ENCODE measurements around the gene COL15A1. TPM values are rescaled to one million over a fixed set of nuclear protein-coding genes. Genes with fewer than 3 reads are reported as not detected.

The COL15A1 gene
- total RNA-seq, 1 experiment from 2014 or later: not detected

DNA sequence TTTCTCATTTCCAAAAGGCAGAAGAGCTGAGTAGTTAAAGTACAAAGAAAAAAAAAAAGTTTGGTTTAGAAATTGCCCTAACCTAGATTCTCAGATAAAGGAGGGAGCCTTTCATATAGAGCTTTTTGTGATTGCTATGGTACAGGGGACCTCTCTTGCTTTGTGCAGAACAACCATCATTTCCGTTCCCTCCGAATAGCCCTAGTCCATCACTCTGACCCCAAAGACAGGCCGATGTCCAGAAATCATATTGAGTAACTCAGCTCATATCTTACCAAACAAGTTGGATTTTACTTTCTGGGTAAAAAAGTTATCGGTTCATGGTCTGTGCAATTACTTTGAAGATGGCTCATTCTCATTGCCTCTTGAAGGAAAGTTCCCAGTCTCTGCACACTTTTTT lies 36.7 kb upstream of the COL15A1 start:
- Histone ChIP-seq H3K23me2 (ENCODE audit: insufficient read length, low read depth, low read length, poor library complexity, severe bottlenecking) (no peaks in the 10 kb centered on the region), H3K4me1 (ENCODE audit: insufficient read depth, low read length) (no peaks in the 10 kb centered on the region; the same call in 1 of the 2 replicates), H3K9ac (ENCODE audit: extremely low read depth, insufficient read length, low read length) (no peak overlapping the region), H2BK12ac (ENCODE audit: insufficient read length, low read depth, low read length) (no peak overlapping the region), H2BK20ac (ENCODE audit: low read depth, low read length, poor library complexity, severe bottlenecking) (no peak overlapping the region), H3K18ac (ENCODE audit: insufficient read length, low read depth, low read length) (no peak overlapping the region), H2AK5ac (ENCODE audit: insufficient read length, low read length) (no peak overlapping the region), H3K23ac (ENCODE audit: insufficient read length, low read depth, low read length) (no peak overlapping the region), H3K79me2 (ENCODE audit: insufficient read depth, low read length) (no peaks in the 10 kb centered on the region), H3K27ac (ENCODE audit: insufficient read length, low read depth, low read length) (no peak overlapping the region), H2AFZ (ENCODE audit: low read length) (no peak overlapping the region), H4K5ac (ENCODE audit: insufficient read length, low read depth, low read length) (no peak overlapping the region), H4K20me1 (ENCODE audit: control insufficient read depth, insufficient read depth, insufficient read length) (no peaks in the 10 kb centered on the region), H3K4ac (ENCODE audit: low read depth, low read length) (no peak overlapping the region), H3K56ac (ENCODE audit: insufficient read length, low read depth, low read length) (no peak overlapping the region), H2BK15ac (ENCODE audit: low read depth, low read length) (no peak overlapping the region), H3K79me1 (ENCODE audit: insufficient read depth, low read depth, low read length, poor library complexity, severe bottlenecking) (no peaks in the 10 kb centered on the region), H4K8ac (replicated peaks; ENCODE audit: insufficient read length, low read depth, low read length) (no peak overlapping the region), H3K14ac (ENCODE audit: insufficient read depth, low read length) (no peak overlapping the region), H2BK120ac (ENCODE audit: low read depth, low read length, poor library complexity, severe bottlenecking) (no peak overlapping the region), H2BK5ac (ENCODE audit: insufficient read length, low read length) (no peak overlapping the region), H3K4me2 (ENCODE audit: insufficient read depth, insufficient read length, low read length) (no peak overlapping the region), H3K27me3 (ENCODE audit: insufficient read depth, low read length) (no peaks in the 10 kb centered on the region), H3T11ph (ENCODE audit: low read length) (no peak overlapping the region), H3K9me3 (ENCODE audit: control insufficient read depth, low read depth, low read length) (no peaks in the 10 kb centered on the region), H4K91ac (ENCODE audit: insufficient read length, low read depth, low read length) (no peak overlapping the region)
- no peaks in the 10 kb centered on the region for H3K36me3 Mint-ChIP-seq (ENCODE audit: insufficient read depth in 1 of 3, low read depth in 3 of 3)
- WGBS (ENCODE audit: extremely low coverage, insufficient read length, low lambda C conversion rate): no CpG with 5 or more reads among the region's 4 CpGs
- peaks cover 3% of the 10 kb centered on the region for H3K27me3 Mint-ChIP-seq (ENCODE audit: low read depth)
- H3K4me1 Mint-ChIP-seq: peaks cover 4 to 5% of the 10 kb centered on the region in 2 experiments; a peak in 3 of 4 replicates
- TF ChIP-seq, protein P1, sequence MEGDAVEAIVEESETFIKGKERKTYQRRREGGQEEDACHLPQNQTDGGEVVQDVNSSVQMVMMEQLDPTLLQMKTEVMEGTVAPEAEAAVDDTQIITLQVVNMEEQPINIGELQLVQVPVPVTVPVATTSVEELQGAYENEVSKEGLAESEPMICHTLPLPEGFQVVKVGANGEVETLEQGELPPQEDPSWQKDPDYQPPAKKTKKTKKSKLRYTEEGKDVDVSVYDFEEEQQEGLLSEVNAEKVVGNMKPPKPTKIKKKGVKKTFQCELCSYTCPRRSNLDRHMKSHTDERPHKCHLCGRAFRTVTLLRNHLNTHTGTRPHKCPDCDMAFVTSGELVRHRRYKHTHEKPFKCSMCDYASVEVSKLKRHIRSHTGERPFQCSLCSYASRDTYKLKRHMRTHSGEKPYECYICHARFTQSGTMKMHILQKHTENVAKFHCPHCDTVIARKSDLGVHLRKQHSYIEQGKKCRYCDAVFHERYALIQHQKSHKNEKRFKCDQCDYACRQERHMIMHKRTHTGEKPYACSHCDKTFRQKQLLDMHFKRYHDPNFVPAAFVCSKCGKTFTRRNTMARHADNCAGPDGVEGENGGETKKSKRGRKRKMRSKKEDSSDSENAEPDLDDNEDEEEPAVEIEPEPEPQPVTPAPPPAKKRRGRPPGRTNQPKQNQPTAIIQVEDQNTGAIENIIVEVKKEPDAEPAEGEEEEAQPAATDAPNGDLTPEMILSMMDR (conservative IDR thresholded peaks at IDR 0.05): no peak
- no peaks in the 10 kb centered on the region for H3K9me3 Mint-ChIP-seq
- no peak overlapping the region for H3K4me3 Mint-ChIP-seq
- no peak for DNase-seq
- H3K27ac Mint-ChIP-seq: no peak overlapping the region
